BLaER1 treated with 17β-estradiol and CSF1 and Interleukin-3, amounts not matched to agents 10 nM and 100 nM (cell line): ENCODE data around the gene FDX2.
"Not testable (repeated sequence)": the region's sequence is repeated elsewhere in the genome, so short reads cannot be mapped to it uniquely, and the experiment has no call there.

ENCODE experiments used
- H3K27ac ChIP-seq, 11 experiments: shearing (Covaris generic); formaldehyde crosslinking; 2 replicates each; pipeline ENCODE4 v1.8.1; 2022
- H3K27me3 ChIP-seq, 11 experiments: shearing (Covaris generic); formaldehyde crosslinking; 2 replicates each; pipeline ENCODE4 v1.8.1; 2022
- H3K36me3 ChIP-seq, 11 experiments: shearing (Covaris generic); formaldehyde crosslinking; 2 replicates each; pipeline ENCODE4 v1.8.1; 2022
- H3K4me1 ChIP-seq, 10 experiments: shearing (Covaris generic); formaldehyde crosslinking; 2 replicates each; pipeline ENCODE4 v1.8.1; 2022
- H3K4me2 ChIP-seq, 11 experiments: shearing (Covaris generic); formaldehyde crosslinking; 2 replicates each; pipeline ENCODE4 v1.8.1; 2022
- H3K4me3 ChIP-seq, 10 experiments: shearing (Covaris generic); formaldehyde crosslinking; 2 replicates each; pipeline ENCODE4 v1.8.1; 2022
- H3K9ac ChIP-seq, 11 experiments: shearing (Covaris generic); formaldehyde crosslinking; 2 replicates each; pipeline ENCODE4 v1.8.1; 2022
- H3K9me3 ChIP-seq, 11 experiments: shearing (Covaris generic); formaldehyde crosslinking; replicated peaks in 1 of 11; 2 replicates each; pipeline ENCODE4 v1.8.1; 2022
- H4K20me1 ChIP-seq, 11 experiments: shearing (Covaris generic); formaldehyde crosslinking; 2 replicates each; pipeline ENCODE4 v1.8.1; 2022
- Cebpa-rat ChIP-seq, 11 experiments: shearing (Covaris generic); IDR thresholded peaks; 2 replicates each; pipeline ENCODE4 v1.8.1; 2022

Gene FDX2

GRCh38 chr19:10352764-10353671 lies 37.2 kb upstream of the FDX2 start:
- TF ChIP-seq Cebpa-rat (IDR thresholded peaks at IDR 0.05) = no peak
- 0 out of 20 replicates have a peak, but pooled peaks cover 0 to under 1% (median 0%) of the 10 kb centered on the region in 10 experiments for H3K4me1 ChIP-seq
- H4K20me1 ChIP-seq = peaks cover 0 to 34% (median 0%) of the 10 kb centered on the region in 11 experiments; a peak in 6 of 22 replicates
- peaks cover 0 to 6% (median 0%) of the 10 kb centered on the region in 11 experiments; a peak in 1 of 22 replicates for H3K9me3 ChIP-seq
- no peak overlapping the region for H3K27ac ChIP-seq
- no peak overlapping the region for H3K4me2 ChIP-seq
- 0 out of 22 replicates have a peak, but pooled peaks cover 0 to 3% (median 0%) of the 10 kb centered on the region in 11 experiments for H3K27me3 ChIP-seq
- H3K36me3 ChIP-seq = peaks cover 80 to 95% (median 89%) of the 10 kb centered on the region in 11 experiments
- H3K9ac ChIP-seq = no peak overlapping the region
- H3K4me3 ChIP-seq = no peak overlapping the region

- H3K27me3 ChIP-seq = 0 out of 22 replicates have a peak, but pooled peaks cover 0 to 3% (median 0%) of the 10 kb centered on the region in 11 experiments
- H3K4me2 ChIP-seq = peak overlapping the region in 6 of 11 experiments; percentile 12 to 73 (median 58); a peak in 14 of 22 replicates
- H3K9me3 ChIP-seq = no peaks in the 10 kb centered on the region
- H3K9ac ChIP-seq = peak overlapping the region in 6 of 11 experiments; percentile 2 to 47 (median 40); a peak in 10 of 22 replicates
- peaks cover 20 to 31% (median 27%) of the 10 kb centered on the region in 11 experiments for H3K36me3 ChIP-seq
- no peak overlapping the region for H3K4me3 ChIP-seq
- no peaks in the 10 kb centered on the region for H4K20me1 ChIP-seq
- TF ChIP-seq Cebpa-rat (IDR thresholded peaks at IDR 0.05) = peak in 5 of 11 experiments; percentile 33 to 79 (median 43); a peak in 5 of 22 replicates
- H3K27ac ChIP-seq = peak overlapping the region in 7 of 11 experiments; percentile 0 to 71 (median 60); a peak in 12 of 22 replicates
- peaks cover 0 to 36% (median 18%) of the 10 kb centered on the region in 10 experiments; a peak in 13 of 20 replicates for H3K4me1 ChIP-seq
These were observed 30.7 kb upstream of the FDX2 start for GRCh38 chr19:10346509-10346908.

GRCh38 chr19:10344780-10345179 lies 29.0 kb upstream of the FDX2 start:
- H3K4me1 ChIP-seq = peaks cover 12 to 53% (median 32%) of the 10 kb centered on the region in 10 experiments
- peak overlapping the region in 1 of 11 experiments; percentile 66; a peak in 1 of 22 replicates for H3K4me2 ChIP-seq
- no peaks in the 10 kb centered on the region for H3K9me3 ChIP-seq
- no peak overlapping the region for H3K9ac ChIP-seq
- H3K27ac ChIP-seq = peak overlapping the region in 3 of 11 experiments; percentile 60 to 71 (median 65); a peak in 4 of 22 replicates
- H3K27me3 ChIP-seq = no peaks in the 10 kb centered on the region
- H3K4me3 ChIP-seq = no peak overlapping the region
- H4K20me1 ChIP-seq = no peaks in the 10 kb centered on the region
- no peak for TF ChIP-seq Cebpa-rat (IDR thresholded peaks at IDR 0.05)
- H3K36me3 ChIP-seq = peaks cover 3 to 14% (median 11%) of the 10 kb centered on the region in 11 experiments

GRCh38 chr19:10343495-10343894 lies 27.7 kb upstream of the FDX2 start:
- Histone ChIP-seq H3K27me3 (no peaks in the 10 kb centered on the region), H3K4me2 (no peak overlapping the region), H3K9ac (no peak overlapping the region), H3K4me3 (no peak overlapping the region), H4K20me1 (no peaks in the 10 kb centered on the region), H3K4me1 (peaks cover 25 to 66% (median 45%) of the 10 kb centered on the region in 10 experiments), H3K27ac (no peak overlapping the region), H3K9me3 (no peaks in the 10 kb centered on the region), H3K36me3 (peaks cover 0 to 1% (median 0%) of the 10 kb centered on the region in 11 experiments; a peak in 3 of 22 replicates)
- no peak for TF ChIP-seq Cebpa-rat (IDR thresholded peaks at IDR 0.05)

DNA sequence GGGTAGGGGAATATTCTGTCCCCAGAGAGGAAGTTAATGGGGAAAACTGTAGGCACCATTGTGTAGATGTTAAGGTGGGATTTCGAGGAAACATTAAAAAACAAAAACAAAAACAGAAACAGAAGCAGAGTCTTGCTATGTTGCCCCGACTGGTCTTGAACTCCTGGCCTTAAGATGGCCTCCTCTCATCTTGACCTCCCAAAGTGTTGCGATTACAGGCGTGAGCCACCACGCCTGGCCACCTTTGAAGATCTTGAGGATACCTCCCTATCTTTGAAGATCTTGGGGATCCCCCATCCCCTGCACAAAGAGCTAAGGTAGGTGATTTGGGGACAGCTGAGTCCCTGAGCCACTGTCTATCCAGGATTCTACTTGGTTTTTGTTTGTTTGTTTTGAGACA lies 24.2 kb upstream of the FDX2 start:
- peak overlapping the region in 10 of 11 experiments; percentile 8 to 71 (median 64); a peak in 17 of 22 replicates for H3K9ac ChIP-seq

GRCh38 chr19:10339380-10339960 lies 23.7 kb upstream of the FDX2 start, which contains the start of gene ICAM3:
Gene ICAM3 (minus strand): TSS chr19:10339624. CDS start chr19:10339614, 10 bp downstream.
- Histone ChIP-seq H3K36me3 (peaks cover 0 to 10% (median 0%) of the 10 kb centered on the region in 11 experiments; a peak in 2 of 22 replicates), H3K4me1 (peaks cover 30 to 69% (median 48%) of the 10 kb centered on the region in 10 experiments), H4K20me1 (no peaks in the 10 kb centered on the region), H3K27me3 (no peaks in the 10 kb centered on the region), H3K4me3 (peak within 1 kb of the TSS; percentile 27 to 65 (median 45); a peak in 16 of 20 replicates), H3K27ac (peak within 1 kb of the TSS; percentile 25 to 80 (median 73); a peak in 20 of 22 replicates), H3K4me2 (peak within 1 kb of the TSS; percentile 84 to 96 (median 92)), H3K9me3 (no peaks in the 10 kb centered on the region), H3K9ac (peak within 1 kb of the TSS; percentile 40 to 71 (median 64); a peak in 20 of 22 replicates)
- peak in 7 of 11 experiments; percentile 18 to 85 (median 64); a peak in 10 of 22 replicates for TF ChIP-seq Cebpa-rat (IDR thresholded peaks at IDR 0.05)

More for the DNA sequence above, 24.2 kb upstream of the FDX2 start:
- Histone ChIP-seq H3K36me3 (peaks cover 0 to 9% (median 0%) of the 10 kb centered on the region in 11 experiments; a peak in 2 of 22 replicates), H3K4me3 (peak overlapping the region in 9 of 10 experiments; percentile 27 to 65 (median 46); a peak in 12 of 20 replicates), H3K4me1 (peaks cover 27 to 66% (median 43%) of the 10 kb centered on the region in 10 experiments), H3K27me3 (no peaks in the 10 kb centered on the region), H3K9me3 (no peaks in the 10 kb centered on the region), H3K4me2 (peak overlapping the region; percentile 84 to 96 (median 92)), H3K27ac (peak overlapping the region in 10 of 11 experiments; percentile 48 to 80 (median 74); a peak in 18 of 22 replicates), H4K20me1 (no peaks in the 10 kb centered on the region)
- no peak for TF ChIP-seq Cebpa-rat (IDR thresholded peaks at IDR 0.05)

- TF ChIP-seq Cebpa-rat (IDR thresholded peaks at IDR 0.05) = no peak
- H3K36me3 ChIP-seq = peaks cover 0 to 12% (median 0%) of the 10 kb centered on the region in 11 experiments; a peak in 2 of 22 replicates
- H3K4me3 ChIP-seq = peak overlapping the region; percentile 27 to 65 (median 45); a peak in 15 of 20 replicates
- peak overlapping the region; percentile 40 to 71 (median 64); a peak in 19 of 22 replicates for H3K9ac ChIP-seq
- H3K4me1 ChIP-seq = peaks cover 35 to 74% (median 54%) of the 10 kb centered on the region in 10 experiments
- peak overlapping the region in 10 of 11 experiments; percentile 48 to 80 (median 74); a peak in 19 of 22 replicates for H3K27ac ChIP-seq
- no peaks in the 10 kb centered on the region for H3K9me3 ChIP-seq
- H4K20me1 ChIP-seq = no peaks in the 10 kb centered on the region
- H3K4me2 ChIP-seq = peak overlapping the region; percentile 84 to 96 (median 92)
- no peaks in the 10 kb centered on the region for H3K27me3 ChIP-seq
These were observed 23.1 kb upstream of the FDX2 start for GRCh38 chr19:10338940-10339339.

- not testable (repeated sequence) for H3K27me3 ChIP-seq, H3K4me3 ChIP-seq, H3K9me3 ChIP-seq
- peak overlapping the region in 1 of 11 experiments; percentile 9; a peak in 1 of 22 replicates for H3K27ac ChIP-seq
- H3K9ac ChIP-seq = 0 out of 22 replicates have a peak overlapping the region, but pooled peaks of 1 of the 11 experiments have one; percentile 6
- H3K36me3 ChIP-seq = peaks cover 0 to 14% (median 5%) of the 10 kb centered on the region in 11 experiments; a peak in 9 of 22 replicates
- H3K4me1 ChIP-seq = peaks cover 47 to 82% (median 64%) of the 10 kb centered on the region in 10 experiments
- H4K20me1 ChIP-seq = peaks cover 8 to 14% (median 12%) of the 10 kb centered on the region in 11 experiments; a peak in 19 of 22 replicates
- H3K4me2 ChIP-seq = peak overlapping the region in 1 of 11 experiments; percentile 15; a peak in 1 of 22 replicates
These were observed 20.9 kb upstream of the FDX2 start for GRCh38 chr19:10336725-10337124.
